Endothelial cell (in vitro differentiated cells): ENCODE results near the gene MYO18B. TPM values are rescaled to one million over a fixed set of nuclear protein-coding genes. Genes with fewer than 3 reads are reported as not detected.

ENCODE experiments used
- DNase-seq: peaks from one replicate; pipeline ENCODE4 v3.0.0; 2021; ENCODE audit warnings: low spot score
- H3K27ac Mint-ChIP-seq: one replicate; pipeline ENCODE4 v1.8.0; 2021; ENCODE audit warnings: mixed read lengths, inconsistent platforms; ENCODE audit not compliant: unreplicated experiment
- H3K27me3 Mint-ChIP-seq: one replicate; pipeline ENCODE4 v1.8.0; 2021; ENCODE audit warnings: mild to moderate bottlenecking, moderate library complexity, mixed read lengths, inconsistent platforms; ENCODE audit not compliant: unreplicated experiment
- H3K36me3 Mint-ChIP-seq: one replicate; pipeline ENCODE4 v1.8.0; 2021; ENCODE audit warnings: mild to moderate bottlenecking, low read depth, mixed read lengths, inconsistent platforms; ENCODE audit not compliant: unreplicated experiment
- H3K4me1 Mint-ChIP-seq: one replicate; pipeline ENCODE4 v1.8.0; 2021; ENCODE audit warnings: mild to moderate bottlenecking, mixed read lengths, inconsistent platforms; ENCODE audit not compliant: unreplicated experiment
- H3K4me3 Mint-ChIP-seq: one replicate; pipeline ENCODE4 v1.8.0; 2021; ENCODE audit warnings: mild to moderate bottlenecking, mixed read lengths, inconsistent platforms; ENCODE audit not compliant: unreplicated experiment
- H3K9me3 Mint-ChIP-seq: one replicate; pipeline ENCODE4 v1.8.0; 2021; ENCODE audit warnings: mixed read lengths, inconsistent platforms; ENCODE audit not compliant: unreplicated experiment
- total RNA-seq: library from RNA; stranded (reverse); fragmentation: NEBNext Ultra II Directional; extraction: Animal tissue kit (Norgen Biotek cat#: 25700); gene quantifications from one replicate; pipeline ENCODE4 v1.2.1, GENCODE V29; 2021; ENCODE audit not compliant: unreplicated experiment
- TF ChIP-seq, protein P1 (sequence below): fragments of 200-600 bp; sonication (generic); IDR thresholded peaks from one replicate; pipeline ENCODE4 v1.5.0; 2021; ENCODE audit warnings: antibody characterized with exemption; ENCODE audit not compliant: unreplicated experiment

The MYO18B gene
- total RNA-seq, 1 donor from 2014 or later = not detected

DNA sequence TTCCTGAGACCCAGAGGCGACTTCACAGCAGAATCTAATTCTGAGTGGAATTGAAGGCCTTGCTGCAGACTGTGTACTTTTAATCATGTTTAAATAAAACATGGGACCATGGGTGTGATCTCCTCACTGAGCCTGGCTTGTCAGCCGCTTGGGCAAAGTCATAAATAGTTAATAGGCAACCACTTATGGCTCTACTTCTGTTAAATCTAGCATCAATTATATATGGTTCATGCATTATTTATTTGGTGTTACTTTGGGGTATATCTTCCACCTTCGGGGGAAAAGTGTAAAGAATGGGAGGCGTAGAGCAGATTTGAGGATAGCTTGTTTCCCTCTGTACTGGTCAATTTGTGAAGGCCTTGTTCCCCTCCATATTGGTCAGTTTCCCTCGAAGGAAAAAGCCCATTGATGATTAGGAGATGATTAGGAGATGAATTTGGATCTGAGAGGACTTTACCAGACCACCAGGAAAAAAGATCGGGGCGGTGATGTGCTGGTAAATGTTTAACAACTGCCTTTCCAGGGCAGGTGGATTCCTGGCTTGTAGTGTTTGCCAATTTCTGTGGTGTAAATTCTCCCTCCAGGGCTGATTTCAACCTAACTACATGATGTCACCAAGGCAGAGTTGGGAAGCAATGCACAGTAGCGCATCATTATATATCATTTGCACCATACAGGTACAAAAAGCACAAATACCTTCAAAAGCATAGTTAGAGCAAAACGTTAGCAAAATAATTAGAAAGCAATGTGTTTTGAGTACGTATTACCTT, 223.2 kb downstream of the MYO18B start:
- TF ChIP-seq, protein P1, sequence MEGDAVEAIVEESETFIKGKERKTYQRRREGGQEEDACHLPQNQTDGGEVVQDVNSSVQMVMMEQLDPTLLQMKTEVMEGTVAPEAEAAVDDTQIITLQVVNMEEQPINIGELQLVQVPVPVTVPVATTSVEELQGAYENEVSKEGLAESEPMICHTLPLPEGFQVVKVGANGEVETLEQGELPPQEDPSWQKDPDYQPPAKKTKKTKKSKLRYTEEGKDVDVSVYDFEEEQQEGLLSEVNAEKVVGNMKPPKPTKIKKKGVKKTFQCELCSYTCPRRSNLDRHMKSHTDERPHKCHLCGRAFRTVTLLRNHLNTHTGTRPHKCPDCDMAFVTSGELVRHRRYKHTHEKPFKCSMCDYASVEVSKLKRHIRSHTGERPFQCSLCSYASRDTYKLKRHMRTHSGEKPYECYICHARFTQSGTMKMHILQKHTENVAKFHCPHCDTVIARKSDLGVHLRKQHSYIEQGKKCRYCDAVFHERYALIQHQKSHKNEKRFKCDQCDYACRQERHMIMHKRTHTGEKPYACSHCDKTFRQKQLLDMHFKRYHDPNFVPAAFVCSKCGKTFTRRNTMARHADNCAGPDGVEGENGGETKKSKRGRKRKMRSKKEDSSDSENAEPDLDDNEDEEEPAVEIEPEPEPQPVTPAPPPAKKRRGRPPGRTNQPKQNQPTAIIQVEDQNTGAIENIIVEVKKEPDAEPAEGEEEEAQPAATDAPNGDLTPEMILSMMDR = no peak
- DNase-seq = no peak
- no peak overlapping the region for H3K27ac Mint-ChIP-seq
- H3K36me3 Mint-ChIP-seq = no peaks in the 10 kb centered on the region
- H3K4me1 Mint-ChIP-seq = no peaks in the 10 kb centered on the region
- H3K4me3 Mint-ChIP-seq = no peak overlapping the region
- H3K9me3 Mint-ChIP-seq = no peaks in the 10 kb centered on the region
- peaks cover 1% of the 10 kb centered on the region for H3K27me3 Mint-ChIP-seq

DNA sequence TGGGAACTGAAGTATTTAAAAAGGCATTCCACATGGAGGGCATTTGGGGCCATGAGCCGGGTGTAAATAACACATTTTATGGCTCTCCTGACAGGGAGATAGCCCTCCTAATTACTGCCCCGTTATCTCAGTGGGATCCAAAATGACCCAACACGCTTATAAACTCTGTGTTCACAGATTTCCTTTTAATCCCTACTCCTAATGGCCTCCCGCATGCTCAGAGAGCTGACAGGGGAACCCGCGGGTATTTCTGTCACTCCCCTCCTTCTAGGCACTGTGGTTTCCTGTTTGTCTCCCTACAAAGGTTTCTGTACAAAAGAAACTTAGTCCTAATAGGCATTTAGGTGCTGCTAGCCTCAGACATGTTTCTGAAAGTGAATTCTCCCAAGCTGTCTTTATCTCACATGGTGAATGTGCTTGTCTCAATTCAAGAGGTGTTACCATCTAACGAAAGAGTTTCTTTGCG, 224.5 kb downstream of the MYO18B start:
- no peak overlapping the region for H3K4me3 Mint-ChIP-seq
- DNase-seq = no peak

DNA sequence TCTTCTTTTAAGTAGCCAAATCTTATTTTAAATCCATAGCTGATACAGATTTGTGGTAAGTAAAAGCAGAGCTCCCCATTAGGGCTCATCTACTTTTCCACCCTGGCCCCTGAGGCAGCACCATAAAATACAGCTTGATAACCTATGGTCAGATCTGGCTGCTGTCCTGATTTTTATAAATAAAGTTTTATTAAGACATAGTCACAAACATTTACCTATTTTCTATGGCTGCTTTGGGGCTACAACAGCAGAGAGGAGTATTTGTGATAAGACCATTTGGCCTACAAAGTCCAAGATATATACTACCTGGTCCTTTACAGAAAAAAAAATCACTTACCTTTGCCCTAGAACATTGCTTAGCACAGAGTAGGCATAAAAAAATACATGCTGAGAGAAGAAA, 227.3 kb downstream of the MYO18B start:
- H3K36me3 Mint-ChIP-seq = no peaks in the 10 kb centered on the region
- peaks cover 1% of the 10 kb centered on the region for H3K27me3 Mint-ChIP-seq
- TF ChIP-seq, protein P1 = no peak
- no peak overlapping the region for H3K4me3 Mint-ChIP-seq
- no peaks in the 10 kb centered on the region for H3K9me3 Mint-ChIP-seq
- peaks cover 5% of the 10 kb centered on the region for H3K4me1 Mint-ChIP-seq
- H3K27ac Mint-ChIP-seq = no peak overlapping the region
- DNase-seq = no peak

More for the DNA sequence above, 224.5 kb downstream of the MYO18B start:
- Mint-ChIP-seq H3K4me1 (peaks cover 4% of the 10 kb centered on the region), H3K27ac (no peak overlapping the region), H3K27me3 (peaks cover 1% of the 10 kb centered on the region), H3K9me3 (no peaks in the 10 kb centered on the region), H3K36me3 (no peaks in the 10 kb centered on the region)
- TF ChIP-seq, protein P1 = no peak

DNA sequence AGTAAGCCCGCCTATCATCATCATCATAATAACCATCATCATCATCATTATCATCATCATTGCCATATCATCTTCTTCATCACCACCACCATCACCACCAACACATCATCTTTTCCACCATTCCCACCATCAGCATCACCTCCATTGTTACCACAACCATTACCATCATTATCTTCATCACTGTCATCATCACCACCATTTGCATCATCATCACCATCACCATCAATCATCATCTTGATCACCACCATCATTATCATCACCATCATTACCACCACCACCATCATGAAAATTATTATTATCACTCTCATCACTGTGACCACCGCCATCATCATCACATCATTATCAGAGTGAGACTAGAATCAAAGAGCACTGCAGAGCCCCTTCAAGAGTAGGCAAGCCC, 227.9 kb downstream of the MYO18B start:
- H3K36me3 Mint-ChIP-seq = no peaks in the 10 kb centered on the region
- TF ChIP-seq, protein P1 = no peak
- peaks cover 1% of the 10 kb centered on the region for H3K27me3 Mint-ChIP-seq
- no peaks in the 10 kb centered on the region for H3K9me3 Mint-ChIP-seq
- peaks cover 5% of the 10 kb centered on the region for H3K4me1 Mint-ChIP-seq
- no peak overlapping the region for H3K4me3 Mint-ChIP-seq
- no peak for DNase-seq
- H3K27ac Mint-ChIP-seq = no peak overlapping the region

DNA sequence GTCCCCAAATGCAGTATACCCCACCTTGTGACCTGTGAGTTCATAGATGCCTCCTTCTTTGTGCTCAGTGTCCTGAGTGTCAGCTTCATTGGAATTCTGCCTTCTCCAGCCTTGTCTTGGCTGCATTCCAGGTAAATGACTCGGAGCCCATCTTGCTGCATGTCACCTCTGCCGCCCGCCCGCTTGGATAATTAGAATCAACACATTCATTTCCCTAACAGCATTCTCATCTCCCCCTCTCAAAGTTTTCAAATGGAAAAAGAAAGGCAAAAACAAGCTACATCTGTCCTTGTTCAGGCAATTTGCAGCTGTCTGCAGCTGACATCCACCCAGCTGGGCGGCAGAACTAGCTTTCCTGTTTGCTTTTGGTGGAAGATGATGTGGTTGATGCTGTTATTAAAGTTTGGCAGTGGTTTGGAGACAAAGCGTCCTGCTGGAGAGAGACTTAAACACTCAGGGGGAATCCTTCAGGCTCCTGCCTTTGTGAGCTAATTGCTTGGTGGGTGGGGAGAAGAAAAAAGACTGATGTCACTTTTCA, 228.5 kb downstream of the MYO18B start:
- no peak overlapping the region for H3K4me3 Mint-ChIP-seq
- DNase-seq = no peak
- no peaks in the 10 kb centered on the region for H3K9me3 Mint-ChIP-seq
- H3K27ac Mint-ChIP-seq = no peak overlapping the region
- no peaks in the 10 kb centered on the region for H3K36me3 Mint-ChIP-seq
- TF ChIP-seq, protein P1 = no peak
- peaks cover 1% of the 10 kb centered on the region for H3K27me3 Mint-ChIP-seq
- H3K4me1 Mint-ChIP-seq = peaks cover 5% of the 10 kb centered on the region
